GM04503 (cell line): Measurements from ENCODE around the gene ABHD16B.

Experiments
- DNase-seq: peaks from one replicate; pipeline ENCODE4 v3.0.0-alpha.2; 2012; ENCODE audit warnings: low read depth

ABHD16B gene

DNA sequence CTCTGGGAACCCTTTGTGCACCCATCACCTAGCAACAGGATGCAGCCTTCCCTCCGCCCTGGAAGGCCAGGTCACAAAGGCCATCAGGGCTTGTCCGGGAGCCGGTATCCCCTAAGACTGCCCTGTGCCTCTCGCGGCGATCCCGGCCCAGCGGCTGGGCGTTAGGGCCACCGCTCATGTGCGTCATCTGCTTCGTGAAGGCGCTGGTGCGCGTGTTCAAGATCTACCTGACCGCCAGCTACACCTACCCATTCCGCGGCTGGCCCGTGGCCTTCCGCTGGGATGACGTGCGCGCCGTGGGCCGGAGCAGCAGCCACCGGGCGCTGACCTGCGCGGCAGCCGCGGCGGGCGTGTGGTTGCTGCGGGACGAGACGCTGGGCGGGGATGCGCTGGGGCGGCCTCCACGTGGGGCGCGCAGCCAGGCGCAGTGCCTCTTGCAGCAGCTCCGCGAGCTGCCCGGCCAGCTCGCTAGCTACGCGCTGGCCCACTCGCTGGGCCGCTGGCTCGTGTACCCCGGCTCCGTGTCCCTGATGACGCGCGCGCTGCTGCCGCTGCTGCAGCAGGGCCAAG is at the start of gene ABHD16B:
Gene ABHD16B, plus strand, starts transcription at position 134 of the 570 bp plus-strand sequence. Its CDS starts 43 bp downstream, at position 177.
- no peak for DNase-seq

DNA sequence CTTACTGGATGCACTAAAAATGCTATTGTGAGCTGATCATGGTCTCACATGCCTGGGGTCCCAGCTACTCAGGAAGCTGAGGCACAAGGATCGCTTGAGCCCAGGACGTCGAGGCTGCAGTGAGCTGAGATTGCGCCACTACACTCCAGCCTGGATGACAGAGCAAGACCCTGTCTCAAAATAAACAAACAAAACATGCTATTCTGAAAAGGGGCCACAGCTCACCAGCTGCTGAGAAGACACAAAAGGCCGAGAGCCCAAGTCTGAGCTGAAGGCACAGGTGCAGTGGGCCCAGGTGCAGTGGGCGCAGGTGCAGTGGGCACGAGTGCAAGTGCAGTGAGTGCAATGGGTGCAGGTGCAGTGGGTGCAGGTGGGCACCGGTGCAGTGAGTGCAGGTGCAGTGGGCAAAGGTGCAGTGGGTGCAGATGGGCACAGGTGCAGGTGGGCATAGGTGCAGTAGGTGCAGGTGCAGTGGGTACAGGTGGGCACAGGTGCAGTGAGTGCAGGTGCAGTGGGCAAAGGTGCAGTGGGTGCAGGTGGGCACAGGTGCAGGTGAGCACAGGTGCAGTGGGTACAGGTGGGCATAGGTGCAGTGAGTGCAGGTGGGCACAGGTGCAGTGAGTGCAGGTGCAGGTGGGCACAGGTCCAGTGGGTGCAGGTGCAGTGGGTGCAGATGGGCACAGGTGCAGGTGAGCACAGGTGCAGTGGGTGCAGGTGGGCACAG is 46.2 kb upstream of the ABHD16B start:
- no peak for DNase-seq

DNA sequence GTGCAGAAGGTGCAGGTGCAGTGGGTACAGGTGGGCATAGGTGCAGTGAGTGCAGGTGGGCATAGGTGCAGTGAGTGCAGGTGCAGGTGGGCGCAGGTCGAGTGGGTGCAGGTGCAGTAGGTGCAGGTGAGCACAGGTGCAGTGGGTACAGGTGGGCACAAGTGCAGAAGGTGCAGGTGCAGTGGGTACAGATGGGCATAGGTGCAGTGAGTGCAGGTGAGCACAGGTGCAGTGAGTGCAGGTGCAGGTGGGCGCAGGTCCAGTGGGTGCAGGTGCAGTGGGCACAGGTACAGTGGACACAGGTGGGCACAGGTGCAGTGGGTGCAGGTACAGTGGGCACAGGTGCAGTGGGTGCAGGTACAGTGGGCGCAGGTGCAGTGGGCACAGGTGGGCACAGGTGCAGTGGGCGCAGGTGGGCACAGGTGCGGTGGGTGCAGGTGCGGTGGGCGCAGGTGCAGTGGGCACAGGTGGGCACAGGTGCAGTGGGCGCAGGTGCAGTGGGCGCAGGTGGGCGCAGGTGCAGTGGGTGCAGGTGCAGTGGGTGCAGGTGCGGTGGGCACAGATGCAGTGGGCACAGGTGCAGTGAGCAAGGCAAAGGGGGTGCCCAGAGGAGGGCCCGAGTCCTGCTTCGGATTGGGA is 45.6 kb upstream of the ABHD16B start:
- DNase-seq: no peak

DNA sequence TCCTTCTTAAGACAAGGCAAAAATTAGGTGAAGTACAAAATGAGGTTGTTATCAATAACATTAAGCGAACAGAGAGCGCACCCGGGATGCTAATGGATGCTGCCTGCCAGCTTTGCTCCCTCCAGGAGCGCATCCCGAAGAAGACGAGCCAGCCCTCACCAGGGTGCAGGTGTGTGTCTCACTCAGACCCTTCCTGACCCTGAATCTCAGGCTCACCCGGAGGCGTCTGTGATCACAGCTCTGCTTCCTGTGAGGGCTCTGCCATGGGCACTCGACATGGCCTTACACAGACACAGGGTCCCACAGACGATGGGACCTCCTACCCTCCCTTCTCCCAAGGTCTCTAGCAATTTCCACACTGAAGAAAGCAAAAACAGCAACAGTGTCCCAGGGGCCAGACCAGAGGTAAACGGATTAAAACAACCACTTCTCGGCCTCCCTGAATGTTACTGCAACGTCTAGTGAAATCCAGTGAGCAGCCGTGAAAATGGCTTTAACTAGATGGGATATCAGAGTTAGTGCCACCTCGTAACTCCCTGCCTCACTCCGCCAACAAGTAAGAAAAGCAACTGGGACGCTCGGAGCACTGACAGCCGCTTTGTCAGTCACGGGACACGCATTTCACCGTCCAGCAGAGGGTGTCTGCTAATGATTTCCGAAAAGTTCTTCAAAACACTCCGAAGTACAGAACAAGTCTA is 41.9 kb upstream of the ABHD16B start:
- DNase-seq: no peak

DNA sequence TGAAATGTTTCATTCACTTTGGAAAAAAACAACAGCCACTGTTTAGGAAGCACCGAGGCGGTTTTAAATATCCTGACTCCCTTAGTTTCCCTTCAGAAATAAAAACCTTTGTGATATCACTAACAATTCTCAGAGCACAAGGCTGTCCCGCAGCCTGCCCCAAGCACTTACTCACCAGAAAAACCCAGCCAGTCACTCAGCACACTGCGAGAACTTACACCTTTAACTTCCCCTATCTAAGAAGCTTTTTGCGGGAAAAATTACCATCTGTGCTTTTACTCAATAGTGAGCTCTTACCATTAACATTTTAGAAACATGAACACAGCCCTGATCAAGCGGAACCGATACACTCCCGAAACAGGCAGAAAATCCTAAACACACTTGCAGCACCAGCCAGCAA is 39.5 kb upstream of the ABHD16B start:
- DNase-seq: no peak

DNA sequence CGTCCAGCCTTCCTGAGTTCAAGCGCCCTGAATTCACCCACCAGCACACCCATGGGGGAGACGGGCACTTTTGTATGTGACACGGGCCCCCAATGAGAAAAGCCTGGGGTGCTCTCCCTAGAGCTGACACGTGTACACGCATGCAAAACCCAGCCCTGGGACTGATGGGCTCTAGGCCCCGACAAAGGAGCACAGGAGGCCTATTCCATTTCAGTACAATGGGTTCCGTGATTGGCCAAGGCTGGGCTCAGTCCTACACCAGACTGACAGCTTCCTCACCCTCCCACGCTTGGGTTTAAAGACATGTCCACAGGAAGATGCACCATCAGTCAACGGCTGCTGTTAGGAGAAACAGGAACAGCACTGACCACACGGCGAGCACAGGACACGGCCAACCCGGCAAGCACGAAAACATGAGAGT is 39.0 kb upstream of the ABHD16B start:
- no peak for DNase-seq

DNA sequence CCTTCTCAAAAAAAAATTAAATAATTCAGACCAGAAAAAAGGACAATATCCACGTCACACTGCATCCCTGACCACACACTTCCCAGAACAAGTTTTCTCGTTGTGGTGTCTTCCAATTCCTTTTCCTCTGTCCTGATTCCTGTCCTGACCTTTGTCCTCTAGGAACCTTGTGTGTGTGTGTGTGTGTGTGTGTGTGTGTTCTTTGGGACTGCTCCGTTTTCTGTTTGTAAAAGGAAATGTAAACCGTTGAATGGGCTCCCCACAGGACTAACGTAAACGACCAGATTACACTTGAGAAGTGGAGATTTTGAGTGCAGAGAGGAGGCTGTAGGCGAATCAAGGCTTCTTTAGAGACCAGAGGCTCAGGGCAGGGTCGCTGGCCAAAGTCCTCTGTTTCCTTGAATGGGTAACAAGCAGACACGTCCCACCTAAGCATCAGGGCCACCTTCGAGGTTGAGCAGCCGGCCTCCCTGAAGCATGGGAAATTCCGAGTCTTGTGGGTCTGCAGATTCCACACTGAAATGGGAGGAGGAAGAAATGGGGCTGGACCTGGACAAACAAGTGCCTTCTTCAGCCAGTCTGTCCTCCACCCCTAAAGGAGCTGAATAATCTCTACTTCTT is 37.5 kb upstream of the ABHD16B start:
- DNase-seq: no peak

DNA sequence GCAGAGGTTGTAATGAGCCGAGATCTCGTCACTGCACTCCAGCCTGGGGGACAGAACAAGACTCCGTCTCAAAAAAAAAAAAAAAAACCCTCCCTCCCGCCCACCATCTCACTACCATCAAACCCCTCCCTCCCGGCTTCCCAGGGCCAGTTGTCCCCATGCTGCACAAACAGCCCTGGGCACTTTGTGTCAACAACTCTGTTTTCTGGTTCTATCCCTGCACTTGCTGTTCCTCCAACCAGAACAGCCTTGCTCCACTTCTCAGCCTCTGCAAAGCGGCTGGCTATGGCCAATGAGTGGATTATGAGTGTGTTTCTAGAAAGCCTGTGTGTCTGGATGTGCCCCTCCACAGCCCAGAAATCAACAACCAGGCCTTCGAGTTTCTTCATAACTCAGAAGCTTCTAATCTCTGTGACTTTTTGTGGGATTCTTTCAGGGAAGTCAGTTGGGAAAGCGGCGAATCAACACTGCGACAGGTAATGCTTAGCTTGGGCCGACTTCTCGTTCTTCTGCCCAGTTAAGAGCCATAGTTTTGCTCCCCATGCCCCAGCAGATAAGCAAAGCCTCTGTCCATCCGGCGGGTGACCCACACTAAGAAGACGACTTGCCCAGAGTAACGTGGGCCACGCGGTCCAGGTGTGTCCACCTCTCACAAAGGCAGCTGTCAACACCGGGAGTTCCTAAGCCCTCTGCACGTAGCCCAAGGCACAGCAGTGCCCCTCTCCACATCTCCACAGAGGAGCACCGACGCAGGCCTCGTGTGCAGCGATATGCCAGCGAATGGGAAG is 35.8 kb upstream of the ABHD16B start:
- DNase-seq: no peak

DNA sequence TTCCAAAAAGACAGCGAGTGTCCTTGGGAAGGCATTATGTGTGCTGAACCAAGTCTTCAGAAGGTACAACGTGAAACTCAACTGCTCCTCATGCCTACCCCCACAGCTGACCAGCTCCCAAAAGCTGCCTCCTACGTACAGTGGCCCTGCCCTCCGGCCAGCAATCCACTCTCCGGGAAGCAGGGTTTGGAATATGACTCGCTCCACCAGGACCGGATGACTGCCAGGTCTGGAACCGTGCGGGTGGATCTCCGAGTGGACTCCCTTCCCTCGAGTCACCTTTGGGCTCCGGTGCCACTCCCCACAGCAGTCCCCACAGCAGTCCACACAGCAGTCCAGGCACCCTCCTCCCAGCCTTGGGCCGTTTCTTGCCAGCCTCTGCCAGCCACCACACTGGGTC is 34.5 kb upstream of the ABHD16B start:
- DNase-seq: no peak

DNA sequence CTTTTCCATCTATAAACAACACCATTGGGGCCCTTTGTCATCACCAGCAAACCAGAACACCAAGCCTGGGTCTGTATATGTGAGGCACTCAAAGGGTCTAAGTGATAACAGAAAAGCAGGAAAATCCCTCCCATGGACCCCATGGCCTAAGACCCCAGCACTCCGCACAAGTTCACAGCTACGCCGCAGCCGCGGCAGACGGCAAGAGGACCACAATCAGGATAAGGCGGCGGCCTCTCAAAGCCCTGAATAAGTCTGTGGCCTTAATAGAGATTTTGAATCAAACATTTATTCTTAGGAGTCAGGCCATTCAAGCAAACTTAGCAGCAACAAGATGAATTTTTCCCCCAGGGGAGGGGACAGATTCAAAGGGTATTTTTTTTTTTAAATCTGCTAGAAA is 33.2 kb upstream of the ABHD16B start:
- no peak for DNase-seq

DNA sequence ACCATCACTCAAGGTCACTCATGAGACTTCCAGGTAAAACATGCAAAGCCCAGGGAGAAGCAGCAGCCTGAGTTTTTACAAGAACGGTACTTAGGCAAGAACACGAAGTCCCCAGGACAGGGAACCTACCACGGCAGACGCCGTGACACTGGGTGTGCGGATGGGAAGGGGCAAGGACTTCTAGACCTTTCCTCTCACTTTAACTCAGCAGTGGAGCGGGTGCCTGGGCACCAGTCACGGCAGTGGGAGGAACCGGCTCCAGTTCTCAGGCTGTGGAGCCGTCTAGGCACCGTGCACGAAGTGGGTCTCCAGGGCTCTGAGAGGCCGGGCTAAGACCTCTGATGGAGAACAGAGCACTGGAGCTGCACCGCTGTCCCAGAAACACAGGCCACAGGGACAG is 32.8 kb upstream of the ABHD16B start:
- DNase-seq: no peak

DNA sequence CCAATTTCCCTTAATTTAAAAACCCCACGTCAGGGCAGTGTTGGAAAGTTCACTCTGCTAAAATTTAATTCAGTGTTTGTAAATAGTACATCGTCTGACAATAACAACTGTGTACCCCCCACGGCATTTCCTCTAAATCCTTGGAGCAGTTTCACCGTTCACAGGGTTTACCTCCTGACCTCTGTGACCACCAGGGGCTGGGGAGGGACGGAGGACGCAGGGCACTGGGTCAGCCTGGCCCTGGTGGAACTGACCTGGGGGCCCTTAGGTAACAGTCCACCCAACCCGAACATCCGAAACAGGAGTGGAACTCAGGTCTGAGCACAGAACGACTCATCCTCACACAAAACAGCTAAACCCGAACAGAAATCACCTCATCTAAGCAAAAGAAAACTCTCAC is 32.3 kb upstream of the ABHD16B start:
- no peak for DNase-seq

DNA sequence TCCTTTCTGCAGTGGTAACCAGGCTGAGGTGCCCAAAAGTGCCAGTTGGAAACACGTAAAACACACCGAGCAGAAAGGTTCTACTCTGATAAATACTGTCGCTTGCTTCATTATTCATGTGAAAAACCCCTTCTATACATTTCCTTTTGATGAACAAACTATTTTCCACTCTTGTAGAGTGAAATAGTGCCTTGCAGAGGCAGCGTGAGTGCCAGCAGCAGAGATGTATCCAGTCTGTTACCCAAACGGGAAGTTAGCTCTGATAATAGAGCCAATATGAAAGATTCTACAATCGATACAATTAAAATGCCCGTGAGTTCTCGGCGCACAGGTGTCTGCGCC is 31.7 kb upstream of the ABHD16B start:
- no peak for DNase-seq

DNA sequence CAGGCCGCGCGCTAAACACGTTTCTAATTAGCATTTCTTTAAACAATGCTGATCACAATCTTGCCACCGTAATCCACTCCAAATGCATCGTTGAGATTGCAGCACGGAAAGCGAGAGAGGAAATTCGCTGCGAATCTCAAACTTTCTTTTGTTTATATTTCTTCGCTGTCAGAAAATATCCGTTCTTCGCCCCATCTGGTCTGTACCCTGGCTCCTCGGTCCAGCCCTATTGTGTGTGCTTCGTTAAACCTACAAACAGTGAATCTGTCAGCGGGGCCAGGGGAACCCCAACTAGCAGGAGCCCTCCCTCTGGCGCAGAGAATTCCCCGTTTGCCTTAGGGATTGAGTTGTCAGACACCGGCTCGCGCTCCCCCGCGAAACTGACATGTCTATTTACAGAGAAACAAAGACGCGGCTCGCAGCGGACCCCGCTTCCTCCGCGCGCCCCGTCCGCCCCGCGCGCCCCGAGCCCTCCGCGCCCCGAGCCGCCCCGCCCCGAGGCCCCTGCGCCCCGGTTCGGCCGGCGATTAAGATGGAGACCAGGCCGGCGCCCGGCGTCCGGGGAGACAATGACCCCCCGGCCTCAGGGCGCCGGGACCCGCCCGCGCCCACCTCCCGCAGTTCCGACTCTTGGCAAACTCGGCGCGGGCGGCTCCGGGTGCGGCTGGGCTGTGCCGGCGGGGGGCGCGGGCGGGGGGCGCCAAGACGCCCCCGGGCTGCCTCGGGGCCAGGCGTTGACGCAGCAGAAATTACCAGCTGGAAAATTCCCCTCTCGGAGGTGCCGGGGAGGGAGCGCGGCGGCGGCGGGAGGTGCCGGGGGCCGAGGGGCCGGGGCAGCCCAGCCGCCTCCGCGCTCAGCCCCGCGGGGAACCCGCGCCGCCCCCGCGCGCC is 31.1 kb upstream of the ABHD16B start:
- DNase-seq: no peak

DNA sequence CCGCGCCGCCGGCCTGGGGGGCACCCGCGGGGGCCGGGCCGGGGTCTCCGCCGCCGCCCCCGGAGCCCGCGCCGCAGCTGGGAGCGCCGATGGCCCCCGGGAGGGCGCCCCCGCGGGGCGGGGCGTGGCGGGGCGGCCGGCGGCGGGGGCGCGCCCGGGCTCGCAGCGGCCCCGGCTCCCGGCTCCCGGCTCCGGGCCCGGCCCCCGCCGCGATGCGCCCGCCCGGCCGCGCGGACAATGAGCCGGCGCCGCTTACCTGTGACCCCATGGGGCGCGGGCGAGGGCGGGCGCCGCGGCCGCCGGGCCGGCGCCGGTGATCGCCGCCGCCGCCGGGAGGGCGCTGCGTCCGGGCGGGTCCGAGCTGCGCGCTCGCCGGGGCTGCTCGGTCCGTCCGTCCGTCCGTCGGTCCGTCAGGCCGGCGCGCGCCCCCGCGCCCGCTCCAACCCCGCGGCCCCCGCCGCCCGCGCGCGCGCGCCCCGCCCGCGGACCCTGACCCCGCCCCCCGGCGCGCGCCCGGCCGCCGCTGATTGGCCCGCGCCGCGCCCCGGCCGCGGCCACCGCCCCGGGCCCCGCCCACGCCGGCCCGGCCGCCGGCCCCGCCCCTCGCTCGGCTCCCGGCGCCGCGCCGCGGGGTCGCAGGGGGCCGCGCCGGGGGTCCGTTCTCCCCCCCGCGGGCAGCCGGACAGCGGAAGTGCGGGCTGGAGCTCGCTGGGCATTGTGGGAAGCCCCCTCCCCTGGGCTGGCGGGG is 30.3 kb upstream of the ABHD16B start, which contains the start of gene ZBTB46:
Gene ZBTB46, minus strand, starts transcription at position 424 of the 748 bp plus-strand sequence. CDS start 40,507 bp downstream, outside the sequence.
- no peak for DNase-seq

DNA sequence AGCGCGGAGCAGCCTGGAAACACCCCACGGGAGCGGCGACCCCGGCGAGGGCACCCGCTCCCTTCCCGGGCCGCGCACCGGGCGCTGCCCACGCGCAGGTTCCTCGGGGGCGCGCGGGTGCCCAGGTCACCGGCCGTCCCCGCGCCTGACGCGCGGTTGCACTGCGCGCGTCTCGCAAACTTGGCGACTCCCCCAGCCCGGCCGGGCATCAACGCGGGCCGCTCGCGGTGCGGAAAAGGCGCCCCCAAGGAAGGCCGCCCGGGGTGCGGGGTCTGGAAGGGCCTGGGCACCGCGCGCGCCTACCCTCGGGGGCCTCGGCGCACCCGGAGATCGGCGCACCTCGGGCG is 29.7 kb upstream of the ABHD16B start:
- no peak for DNase-seq

DNA sequence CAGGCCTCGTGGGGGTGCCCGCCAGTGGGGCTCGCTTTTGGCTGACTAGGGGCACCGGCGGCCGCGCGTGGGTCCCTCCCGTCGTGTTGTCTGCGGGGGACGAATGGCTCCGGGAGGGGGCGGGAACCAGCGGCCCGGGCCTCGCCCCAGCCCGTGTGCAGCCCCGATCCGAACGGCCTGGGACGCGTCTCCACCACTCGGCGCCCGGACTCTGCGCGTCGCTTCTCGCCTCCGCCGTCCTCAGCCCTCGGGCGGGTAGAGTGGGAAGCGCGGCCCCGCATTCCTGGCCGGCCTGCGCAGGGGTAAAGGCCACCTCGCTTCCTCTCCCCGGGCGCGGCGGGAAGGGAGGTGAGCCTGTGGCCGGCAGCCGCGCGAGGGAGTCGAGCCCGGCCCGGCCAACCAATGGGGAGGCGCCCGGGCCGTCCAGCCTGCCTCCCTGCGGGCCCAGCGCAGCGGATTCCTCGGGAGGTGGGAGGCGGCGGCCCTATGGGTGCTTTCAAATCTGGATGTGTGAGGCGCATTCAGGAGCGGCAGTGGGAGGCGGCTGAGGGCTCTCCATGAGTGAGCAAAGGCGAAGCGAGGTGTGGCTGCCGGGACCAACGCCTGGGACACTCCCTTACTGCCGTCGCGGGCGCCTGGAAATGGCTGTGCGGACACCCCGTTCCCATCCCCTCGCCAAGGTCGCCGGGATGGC is 29.2 kb upstream of the ABHD16B start:
- no peak for DNase-seq

DNA sequence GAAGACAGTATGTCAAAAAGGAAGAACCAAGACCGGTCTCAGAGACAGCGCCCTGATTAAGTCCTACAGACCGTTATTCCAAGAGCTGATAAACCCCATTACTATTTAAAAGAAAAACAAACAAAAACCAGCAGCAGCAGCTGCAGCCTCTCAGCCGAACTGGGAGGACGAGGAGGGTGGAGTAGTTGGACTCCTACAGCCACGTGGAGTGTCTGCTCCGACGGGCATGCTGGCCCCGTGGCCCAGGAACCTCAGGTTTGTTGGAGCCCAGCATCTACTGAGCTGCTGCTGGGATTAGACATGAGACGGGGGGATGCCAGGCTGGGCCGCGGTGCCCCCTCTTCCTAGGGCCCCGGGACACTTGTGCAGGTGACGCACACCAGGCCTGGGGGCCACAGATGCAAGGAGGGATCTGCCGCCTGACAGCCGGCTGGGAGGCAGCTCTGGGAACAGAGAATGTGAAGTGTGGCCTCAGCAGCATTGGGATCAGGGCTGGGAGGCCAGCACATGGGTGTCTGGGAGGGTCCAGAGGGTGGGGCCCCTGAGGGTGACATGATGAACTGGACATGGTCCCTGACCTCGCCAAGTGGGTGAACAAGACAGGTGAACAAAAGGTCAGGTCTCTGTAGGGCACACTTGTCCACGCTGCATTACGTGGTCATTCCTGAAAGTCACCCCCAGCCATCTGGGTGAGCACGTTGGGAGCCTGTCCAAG is 27.4 kb upstream of the ABHD16B start:
- no peak for DNase-seq

DNA sequence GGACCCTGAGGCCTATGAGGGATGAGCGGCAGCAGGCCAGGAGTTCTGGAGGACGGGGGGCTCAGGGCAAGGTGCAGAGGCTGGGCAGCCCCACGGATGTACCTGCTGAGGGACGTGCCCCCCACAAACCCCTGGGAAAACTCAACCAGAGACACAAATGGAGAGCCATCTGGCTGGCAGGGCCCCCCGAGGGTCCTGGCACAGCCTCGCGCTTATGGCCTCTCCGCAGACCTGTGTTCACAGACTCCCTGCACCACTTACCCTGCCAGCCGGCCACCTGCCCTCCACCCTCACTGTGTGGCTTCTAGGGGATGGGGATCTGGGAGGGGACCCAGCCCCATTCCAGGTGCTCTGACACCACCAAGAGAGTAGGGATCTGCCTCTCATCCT is 26.8 kb upstream of the ABHD16B start:
- DNase-seq: no peak
